Ovary (tissue), 9 donors: ENCODE results near the gene NID1. TPM values are rescaled to one million over a fixed set of nuclear protein-coding genes. Genes with fewer than 3 reads are reported as not detected.
A peak's percentile ranks its signal among the peaks of the same experiment; 100 is the strongest.

Experiments used
- DNase-seq, 5 donors: peaks; one replicate each; pipeline ENCODE4 v3.0.0-alpha.2; 2019 to 2020
- H3K27ac ChIP-seq, 2 donors: fragments of 200-600 bp; one replicate each; pipeline versions ENCODE4 v1.5.1 to v1.8.0; 2019 to 2022
- H3K27me3 ChIP-seq: fragments of 200-600 bp; one replicate; pipeline ENCODE4 v1.8.0; 2022
- H3K36me3 ChIP-seq: fragments of 200-600 bp; sonication (generic); one replicate; pipeline ENCODE4 v1.5.1; 2019
- H3K4me1 ChIP-seq: one replicate; pipeline ENCODE4 v1.8.1; 2013; ENCODE audit warnings: mild to moderate bottlenecking, moderate library complexity; ENCODE audit not compliant: insufficient read depth
- H3K4me3 ChIP-seq: fragments of 200-600 bp; sonication (generic); one replicate; pipeline ENCODE4 v1.5.1; 2017
- H3K9me3 ChIP-seq, 2 donors: fragments of 200-600 bp in 1 of 2; sonication (generic) in 1 of 2; one replicate each; pipeline versions ENCODE4 v1.5.1 to v1.8.1; 2013 to 2019; ENCODE audit warnings: mild to moderate bottlenecking in 1 of 2, moderate library complexity in 1 of 2
- CTCF ChIP-seq, 3 donors: fragments of 450-650 bp in 2 of 3; fragments of 200-600 bp in 1 of 3; IDR thresholded peaks; one replicate each; pipeline versions ENCODE4 v1.5.1 to v1.8.0; 2016 to 2022; ENCODE audit warnings: antibody characterized with exemption in 3 of 3, mild to moderate bottlenecking in 1 of 3
- EP300 ChIP-seq: sonication (generic); formaldehyde crosslinking; IDR thresholded peaks from one replicate; pipeline ENCODE4 v1.6.1; 2017; ENCODE audit warnings: antibody characterized with exemption
- POLR2A ChIP-seq: fragments of 450-650 bp; IDR thresholded peaks from one replicate; pipeline ENCODE4 v1.6.1; 2017; ENCODE audit warnings: antibody characterized with exemption, mild to moderate bottlenecking, moderate library complexity
- WGBS, 3 donors: extraction: QIAGEN DNeasy Blood & Tissue Kit in 1 of 3; methylation state at CpG; one replicate each; pipeline versions ENCODE4 v1.1.5 to v1.1.7; 2013 to 2017; 5-methylcytosine and 5-hydroxymethylcytosine counted together
- intact Hi-C, 4 donors: fragments of 100-400 bp; cut with DNase I; formaldehyde crosslinking; loops; one replicate each; pipeline versions ENCODE4 v1.11.0 to v1.15.1; 2022 to 2023
- polyA plus RNA-seq, 2 donors: library from polyadenylated mRNA; stranded (reverse); fragments of 200-250 nt in 1 of 2; fragments of 350-450 nt in 1 of 2; fragmentation: Illumina TruSeq in 1 of 2; extraction: RNeasy Lipid Tissue Mini Kit (QIAGEN cat#74804) in 1 of 2; gene quantifications; one replicate each; pipeline ENCODE4 v1.2.3, GENCODE V29; 2013 to 2014
- total RNA-seq, 7 donors: library from RNA; depleted of rRNA in 2 of 7; stranded (reverse); fragments of >200 nt in 2 of 7; fragmentation: NEBNext Ultra II Directional in 3 of 7; extraction: Animal tissue kit (Norgen Biotek cat#: 25700) in 3 of 7; gene quantifications; one replicate each; pipeline versions ENCODE4 v1.1.0 to v1.2.4, GENCODE V29; 2016 to 2023
- donor health status: DM: no; HTN: no; CAD: no; lungs with moderate emphysema.
- donor health status: DM: no; HTN: no; CAD: no.
- donor health status: Bipolar disorder and iron deficiency.
- donor health status: DM: yes; HTN: yes; CAD: no.
- donor health status: DM: no; HTN: no; CAD: no.
- donor health status: DM: yes; HTN: yes; CAD: no.

The NID1 gene
- total and polyA plus RNA-seq, 9 donors = 59.2 to 147 (median 76.4) TPM

- Histone ChIP-seq H3K27me3 (no peaks in the 10 kb centered on the region), H3K27ac (no peak overlapping the region), H3K4me3 (no peak overlapping the region), H3K36me3 (no peaks in the 10 kb centered on the region), H3K4me1 (peaks cover 8% of the 10 kb centered on the region), H3K9me3 (peaks cover 0 to 11% of the 10 kb centered on the region in 2 donors)
- WGBS, 3 donors = 72 to 93% (median 84%) methylated on average over 3 of the region's 3 CpGs
- TF ChIP-seq POLR2A = no peak
- no peak for TF ChIP-seq CTCF (IDR thresholded peaks at IDR 0.05)
- no peak for TF ChIP-seq EP300
- intact Hi-C loops = no loop called here
- DNase-seq = no peak
Observed at GRCh38 chr1:235986869-235987268, 78.0 kb downstream of the NID1 start.

- Histone ChIP-seq H3K27ac (peak overlapping the region; percentile 2 to 62), H3K36me3 (no peaks in the 10 kb centered on the region), H3K4me3 (no peak overlapping the region), H3K27me3 (no peaks in the 10 kb centered on the region), H3K4me1 (peaks cover 8% of the 10 kb centered on the region), H3K9me3 (no peaks in the 10 kb centered on the region)
- 5 to 8% (median 5%) methylated on average over 6 of the region's 6 CpGs for WGBS, 3 donors
- intact Hi-C loops = no loop called here
- TF ChIP-seq CTCF (IDR thresholded peaks at IDR 0.05) (no peak), POLR2A (no peak), EP300 (no peak)
- DNase-seq = no peak
Observed at GRCh38 chr1:235984041-235984825, 80.7 kb downstream of the NID1 start.

GRCh38 chr1:235980976-235981375, 83.9 kb downstream of the NID1 start:
- H3K36me3 ChIP-seq = no peaks in the 10 kb centered on the region
- DNase-seq = no peak
- intact Hi-C loops = no loop called here
- TF ChIP-seq POLR2A = no peak
- H3K4me1 ChIP-seq = peaks cover 8% of the 10 kb centered on the region
- no peaks in the 10 kb centered on the region for H3K27me3 ChIP-seq
- peaks cover 0 to 13% of the 10 kb centered on the region in 2 donors for H3K9me3 ChIP-seq
- no peak overlapping the region for H3K27ac ChIP-seq
- no peak overlapping the region for H3K4me3 ChIP-seq
- WGBS, 3 donors = 90 to 94% (median 92%) methylated on average over 3 of the region's 3 CpGs

- TF ChIP-seq CTCF (IDR thresholded peaks at IDR 0.05) (no peak), EP300 (no peak)
- DNase-seq = no peak
- Histone ChIP-seq H3K27me3 (no peaks in the 10 kb centered on the region), H3K36me3 (no peaks in the 10 kb centered on the region), H3K4me1 (peaks cover 7% of the 10 kb centered on the region), H3K27ac (no peak overlapping the region), H3K9me3 (peaks cover 0 to 13% of the 10 kb centered on the region in 2 donors), H3K4me3 (no peak overlapping the region)
- intact Hi-C loops = loop anchor here in 1 of 4 donors (10.0 kb wide), 1 partner anchor 85 kb away; the partner anchor contains the start of gene NID1
- WGBS, 3 donors = 89 to 95% (median 92%) methylated on average over 12 of the region's 12 CpGs
Observed at GRCh38 chr1:235979716-235980333, 85.1 kb downstream of the NID1 start.

- Histone ChIP-seq H3K27me3 (no peaks in the 10 kb centered on the region), H3K27ac (no peak overlapping the region), H3K4me1 (peaks cover 5% of the 10 kb centered on the region), H3K36me3 (no peaks in the 10 kb centered on the region), H3K9me3 (peaks cover 0 to 13% of the 10 kb centered on the region in 2 donors), H3K4me3 (no peak overlapping the region)
- DNase-seq = no peak
- intact Hi-C loops = loop anchor here in 1 of 4 donors (10.0 kb wide), 1 partner anchor 86 kb away; the partner anchor contains the start of gene NID1
- no peak for TF ChIP-seq EP300
- TF ChIP-seq CTCF (IDR thresholded peaks at IDR 0.05) = no peak
- no peak for TF ChIP-seq POLR2A
- WGBS, 3 donors = 91 to 95% (median 94%) methylated on average over 4 of the region's 4 CpGs
Observed at GRCh38 chr1:235979176-235979575, 85.7 kb downstream of the NID1 start.
